ENCODE results near the gene COL4A2. TPM values are rescaled to one million over a fixed set of nuclear protein-coding genes. Genes with fewer than 3 reads are reported as not detected.

Gene COL4A2
- polyA plus RNA-seq (2011; rRNA removed), result 36.2 and 46.9 TPM in 2 replicates
- polyA plus RNA-seq (2012; cell fraction: cytosol; rRNA removed), result 54.3 and 88.3 TPM in 2 replicates
- 415 and 541 TPM in 2 replicates for polyA plus RNA-seq (2012; cell fraction: nucleus; rRNA removed)
- polyA plus RNA-seq (2017; fragmentation: RNase III; extraction: RNeasy Plus Mini Kit Qiagen cat#74134 plus additional on column Dnase treatment), result 112 to 122 TPM (median 119 TPM) in 3 replicates
- 56.5 and 110 TPM in 2 replicates for polyA minus RNA-seq (2011; rRNA and poly(A)+ RNA removed)

GRCh38 chr13:110306960-110307766 lies at the start of gene COL4A2, which contains the start of gene COL4A1:
COL4A2 (plus strand) TSS chr13:110307284; CDS start chr13:110307904, 620 bp downstream.
COL4A1 (minus strand) TSS chr13:110307157; CDS start chr13:110307027, 130 bp downstream.
- peak; percentile 42; the same call in 1 of the 3 replicates for TF ChIP-seq BCL3 (IDR thresholded peaks at IDR 0.05)
- TF ChIP-seq PHF8 (IDR thresholded peaks at IDR 0.05; ENCODE audit: borderline replicate concordance, low read depth), result peak; percentile 31; the same call in 1 of the 2 replicates
- peak in 1 of 2 experiments; percentile 61; a peak in 2 of 5 replicates for TF ChIP-seq JUN (IDR thresholded peaks at IDR 0.05)
- 0 out of 2 replicates have a peak, but pooled peaks have one; percentile 6 for TF ChIP-seq E2F6 (IDR thresholded peaks at IDR 0.05; ENCODE audit: borderline replicate concordance, low read depth)
- TF ChIP-seq RNF2 (IDR thresholded peaks at IDR 0.05; ENCODE audit: borderline replicate concordance, low read depth), result no peak
- TF ChIP-seq POLR2A (IDR thresholded peaks at IDR 0.05; ENCODE audit: low read length), result peak; percentile 74
- TF ChIP-seq CTCF (IDR thresholded peaks at IDR 0.05), result 0 out of 3 replicates have a peak, but pooled peaks have one; percentile 5
- no peak for TF ChIP-seq NPAS2 (CRISPR knock-in tag; IDR thresholded peaks at IDR 0.05; ENCODE audit: borderline replicate concordance)
- no peak for TF ChIP-seq FOSL2 (IDR thresholded peaks at IDR 0.05)
- no peak for TF ChIP-seq FOSL2 (CRISPR knock-in tag; IDR thresholded peaks at IDR 0.05)
- H3K9me3 ChIP-seq, result no peaks in the 10 kb centered on the region
- FAIRE-seq (no peak), ATAC-seq (peak; percentile 76 to 77), DNase-seq (ENCODE audit: low read depth in 1 of 2, low spot score in 1 of 2) (peak in 1 of 2 experiments; percentile 49)
- ChIA-PET CTCF (interaction anchor here (1.0 to 2.2 kb wide), 7 partner anchors 11 to 105 kb away, joined by 3 to 8 read pairs (median 3); no protein-coding TSS in a partner anchor), POLR2A (interaction anchor here (0.6 to 2.9 kb wide), 7 partner anchors 8 to 112 kb away, joined by 3 to 15 read pairs (median 5); no protein-coding TSS in a partner anchor)
- WGBS (ENCODE audit: missing lambda C conversion rate), result 0% methylated on average over 3 of the region's 96 CpGs
- H3K4me2 ChIP-seq, result peak within 1 kb of the TSS; percentile 78
- H3K27ac ChIP-seq, result peak within 1 kb of the TSS; percentile 93 to 97
- peak within 1 kb of the TSS; percentile 92 for H3K4me3 ChIP-seq
- peaks cover 62% of the 10 kb centered on the region for H3K4me1 ChIP-seq

- no peak overlapping the region for H3K27ac ChIP-seq
- no peak overlapping the region for H3K4me3 ChIP-seq
- peaks cover 16% of the 10 kb centered on the region for H3K4me1 ChIP-seq
- ATAC-seq (no peak), FAIRE-seq (no peak), DNase-seq (ENCODE audit: low read depth in 1 of 2, low spot score in 1 of 2) (no peak)
- ChIA-PET CTCF (interaction anchor here (1.6 kb wide), 1 partner anchor 198 kb away, joined by 3 read pairs; no protein-coding TSS in a partner anchor), POLR2A (no interaction called here)
- H3K4me2 ChIP-seq, result no peak overlapping the region
- no peak for TF ChIP-seq REST (IDR thresholded peaks at IDR 0.05)
- TF ChIP-seq FOSL2 (IDR thresholded peaks at IDR 0.05), result no peak
- TF ChIP-seq FOSL2 (CRISPR knock-in tag; IDR thresholded peaks at IDR 0.05), result no peak
- TF ChIP-seq ZSCAN20 (CRISPR knock-in tag; IDR thresholded peaks at IDR 0.05), result no peak
- no peak for TF ChIP-seq POLR2A (IDR thresholded peaks at IDR 0.05; ENCODE audit: low read length)
- TF ChIP-seq ESRRA (IDR thresholded peaks at IDR 0.05; ENCODE audit: borderline replicate concordance, low read length), result no peak
- TF ChIP-seq EHMT2 (IDR thresholded peaks at IDR 0.05; ENCODE audit: low read depth), result no peak
- TF ChIP-seq SREBF2 (IDR thresholded peaks at IDR 0.05), result no peak
- TF ChIP-seq JUN (IDR thresholded peaks at IDR 0.05), result no peak
- TF ChIP-seq MYC (IDR thresholded peaks at IDR 0.05; ENCODE audit: borderline replicate concordance, low read length), result no peak
- no peak for TF ChIP-seq ATOH8 (CRISPR knock-in tag; IDR thresholded peaks at IDR 0.05; ENCODE audit: low read depth)
- no peak for TF ChIP-seq ZNF302 (CRISPR knock-in tag; IDR thresholded peaks at IDR 0.05)
- no peak for TF ChIP-seq CBX8 (IDR thresholded peaks at IDR 0.05)
- no peak for TF ChIP-seq CTCF (IDR thresholded peaks at IDR 0.05)
- no peak for TF ChIP-seq HOXB5 (CRISPR knock-in tag; IDR thresholded peaks at IDR 0.05)
- TF ChIP-seq RARB (CRISPR knock-in tag; IDR thresholded peaks at IDR 0.05), result no peak
- no peak for TF ChIP-seq EHF (CRISPR knock-in tag; IDR thresholded peaks at IDR 0.05)
- no peaks in the 10 kb centered on the region for H3K9me3 ChIP-seq
- WGBS (ENCODE audit: missing lambda C conversion rate), result 87% methylated on average over 3 of the region's 3 CpGs
Measured at GRCh38 chr13:110257408-110257807, 49.7 kb upstream of the COL4A2 start.
